Measurements from ENCODE around the gene RIOK3. TPM values are rescaled to one million over a fixed set of nuclear protein-coding genes. Genes with fewer than 3 reads are reported as not detected.
"Not testable (repeated sequence)": the region's sequence is repeated elsewhere in the genome, so short reads cannot be mapped to it uniquely, and the experiment has no call there.

The RIOK3 gene
- polyA plus RNA-seq, 2 of the 4 experiments (the other 2 are of a cell fraction): 25.3 to 43.3 TPM

- TF ChIP-seq ATOH8 (CRISPR knock-in tag; IDR thresholded peaks at IDR 0.05; ENCODE audit: low read depth): no peak
Measured at GRCh38 chr18:23506393-23506792, 53.3 kb downstream of the RIOK3 start (continued).

- H3K27ac ChIP-seq; FAIRE-seq; POLR2A ChIA-PET; H3K4me3 ChIP-seq; H3K4me1 ChIP-seq; ATAC-seq; H3K9me3 ChIP-seq; DNase-seq (ENCODE audit: low read depth in 1 of 2, low spot score in 1 of 2); H3K4me2 ChIP-seq: not testable (repeated sequence)
- CTCF ChIA-PET: interaction anchor here (1.2 to 2.2 kb wide), 4 partner anchors 11 to 192 kb away, joined by 3 to 9 read pairs (median 6); no protein-coding TSS in a partner anchor
- 85% methylated on average over 2 of the region's 2 CpGs for WGBS (ENCODE audit: missing lambda C conversion rate)
Measured at GRCh38 chr18:23510923-23511322, 57.8 kb downstream of the RIOK3 start.

GRCh38 chr18:23512216-23512615 lies 59.1 kb downstream of the RIOK3 start:
- H3K4me2 ChIP-seq; ATAC-seq; POLR2A ChIA-PET; H3K4me3 ChIP-seq; H3K27ac ChIP-seq; DNase-seq (ENCODE audit: low read depth in 1 of 2, low spot score in 1 of 2); H3K9me3 ChIP-seq; H3K4me1 ChIP-seq; FAIRE-seq: not testable (repeated sequence)
- 92% methylated on average over 7 of the region's 7 CpGs for WGBS (ENCODE audit: missing lambda C conversion rate)
- CTCF ChIA-PET: interaction anchor here (2.2 kb wide), 1 partner anchor 191 kb away, joined by 9 read pairs; no protein-coding TSS in a partner anchor

- Histone ChIP-seq H3K4me2 (no peak overlapping the region), H3K9me3 (no peaks in the 10 kb centered on the region), H3K4me1 (no peaks in the 10 kb centered on the region), H3K4me3 (no peak overlapping the region), H3K27ac (no peak overlapping the region)
- FAIRE-seq (no peak), ATAC-seq (no peak), DNase-seq (ENCODE audit: low read depth in 1 of 2, low spot score in 1 of 2) (no peak)
- ChIA-PET CTCF (interaction anchor here (2.2 kb wide), 1 partner anchor 191 kb away, joined by 9 read pairs; no protein-coding TSS in a partner anchor), POLR2A (no interaction called here)
- WGBS (ENCODE audit: missing lambda C conversion rate): 93% methylated on average over 1 of the region's 1 CpG
- TF ChIP-seq RFX5 (IDR thresholded peaks at IDR 0.05) (no peak), NFE2L2 (conservative IDR thresholded peaks at IDR 0.05; ENCODE audit: low read length) (no peak), CHD4 (IDR thresholded peaks at IDR 0.05; ENCODE audit: borderline replicate concordance) (no peak), BHLHE40 (IDR thresholded peaks at IDR 0.05; ENCODE audit: low read depth, low read length) (no peak), CBX2 (IDR thresholded peaks at IDR 0.05; ENCODE audit: borderline replicate concordance, low read depth) (no peak), E2F6 (IDR thresholded peaks at IDR 0.05; ENCODE audit: borderline replicate concordance, low read depth) (no peak), FOSB (CRISPR knock-in tag; IDR thresholded peaks at IDR 0.05) (no peak), CHD2 (IDR thresholded peaks at IDR 0.05; ENCODE audit: low read length, partially characterized antibody) (no peak), ELK1 (IDR thresholded peaks at IDR 0.05; ENCODE audit: low read depth, low read length) (no peak), EHMT2 (IDR thresholded peaks at IDR 0.05; ENCODE audit: low read depth) (no peak), CTCF (IDR thresholded peaks at IDR 0.05) (no peak), HDAC2 (IDR thresholded peaks at IDR 0.05) (no peak), EHF (CRISPR knock-in tag; IDR thresholded peaks at IDR 0.05) (no peak), REST (IDR thresholded peaks at IDR 0.05) (no peak), HMGXB4 (CRISPR knock-in tag; IDR thresholded peaks at IDR 0.05; ENCODE audit: borderline replicate concordance) (no peak), POLR2AphosphoS2 (conservative IDR thresholded peaks at IDR 0.05; ENCODE audit: low read length) (no peak), ESRRA (IDR thresholded peaks at IDR 0.05; ENCODE audit: borderline replicate concordance, low read length) (no peak), KDM5A (IDR thresholded peaks at IDR 0.05) (no peak), USF2 (IDR thresholded peaks at IDR 0.05) (no peak)
Measured at GRCh38 chr18:23512641-23513040, 59.6 kb downstream of the RIOK3 start.

Measured in A549 (cell line).